ENCODE data around the gene L1TD1. TPM values are rescaled to one million over a fixed set of nuclear protein-coding genes. Genes with fewer than 3 reads are reported as not detected.
"Not testable (repeated sequence)": the region's sequence is repeated elsewhere in the genome, so short reads cannot be mapped to it uniquely, and the experiment has no call there.

L1TD1 gene
- total RNA-seq, 3 donors from 2014 or later = 0.16 to 0.66 (median 0.59) TPM

DNA sequence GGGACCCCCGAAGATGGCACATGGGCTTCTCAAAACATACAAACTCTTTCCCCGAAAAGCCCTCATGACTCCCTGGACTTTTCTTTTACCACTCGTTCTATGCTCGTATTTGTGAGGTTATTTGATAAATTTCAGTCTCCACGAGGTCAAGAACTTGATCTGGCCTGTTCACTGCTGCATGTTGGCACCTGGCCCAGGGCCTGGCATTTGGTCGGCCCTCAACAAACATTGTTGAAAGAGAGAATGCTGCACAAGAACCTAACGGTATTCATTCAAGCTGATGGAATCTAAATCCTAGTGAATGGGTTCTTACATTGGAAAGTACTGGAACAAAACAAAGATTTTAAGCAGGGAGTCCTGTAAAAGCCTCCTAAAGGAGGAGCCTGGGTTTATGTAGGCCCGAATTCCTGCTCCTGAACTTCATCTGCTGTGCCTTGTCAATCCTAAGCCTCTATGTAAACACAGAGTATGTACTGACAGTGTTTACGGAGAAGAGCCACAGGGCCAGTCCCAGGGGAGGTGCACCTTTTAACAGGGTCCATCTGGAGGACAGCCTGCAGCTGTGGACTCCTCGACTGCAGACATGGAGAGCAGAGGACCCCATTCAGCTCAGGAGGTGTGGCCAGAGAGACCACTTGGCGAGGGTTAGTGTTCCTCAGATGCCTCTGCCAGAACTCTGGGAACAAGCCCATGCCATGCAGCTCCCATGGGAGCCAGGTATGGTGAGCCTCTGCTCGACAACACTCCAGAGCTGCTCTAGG is 46.9 kb downstream of the L1TD1 start:
- intact Hi-C loops (cut with DNase I; ENCODE audit: low total_unique reads) = no loop called here
- no peak overlapping the region for H3K4me3 ChIP-seq
- no peaks in the 10 kb centered on the region for H3K27me3 ChIP-seq
- DNase-seq (ENCODE audit: low spot score in 2 of 2) = no peak
- H3K9me3 ChIP-seq = no peaks in the 10 kb centered on the region
- H3K27ac ChIP-seq = no peak overlapping the region
- no peaks in the 10 kb centered on the region for H3K4me1 ChIP-seq
- H3K36me3 ChIP-seq = no peaks in the 10 kb centered on the region
- no peak for TF ChIP-seq POLR2AphosphoS5 (IDR thresholded peaks at IDR 0.05)
- TF ChIP-seq, protein P1, sequence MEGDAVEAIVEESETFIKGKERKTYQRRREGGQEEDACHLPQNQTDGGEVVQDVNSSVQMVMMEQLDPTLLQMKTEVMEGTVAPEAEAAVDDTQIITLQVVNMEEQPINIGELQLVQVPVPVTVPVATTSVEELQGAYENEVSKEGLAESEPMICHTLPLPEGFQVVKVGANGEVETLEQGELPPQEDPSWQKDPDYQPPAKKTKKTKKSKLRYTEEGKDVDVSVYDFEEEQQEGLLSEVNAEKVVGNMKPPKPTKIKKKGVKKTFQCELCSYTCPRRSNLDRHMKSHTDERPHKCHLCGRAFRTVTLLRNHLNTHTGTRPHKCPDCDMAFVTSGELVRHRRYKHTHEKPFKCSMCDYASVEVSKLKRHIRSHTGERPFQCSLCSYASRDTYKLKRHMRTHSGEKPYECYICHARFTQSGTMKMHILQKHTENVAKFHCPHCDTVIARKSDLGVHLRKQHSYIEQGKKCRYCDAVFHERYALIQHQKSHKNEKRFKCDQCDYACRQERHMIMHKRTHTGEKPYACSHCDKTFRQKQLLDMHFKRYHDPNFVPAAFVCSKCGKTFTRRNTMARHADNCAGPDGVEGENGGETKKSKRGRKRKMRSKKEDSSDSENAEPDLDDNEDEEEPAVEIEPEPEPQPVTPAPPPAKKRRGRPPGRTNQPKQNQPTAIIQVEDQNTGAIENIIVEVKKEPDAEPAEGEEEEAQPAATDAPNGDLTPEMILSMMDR (IDR thresholded peaks at IDR 0.05) = no peak
- TF ChIP-seq POLR2A (IDR thresholded peaks at IDR 0.05) = no peak

DNA sequence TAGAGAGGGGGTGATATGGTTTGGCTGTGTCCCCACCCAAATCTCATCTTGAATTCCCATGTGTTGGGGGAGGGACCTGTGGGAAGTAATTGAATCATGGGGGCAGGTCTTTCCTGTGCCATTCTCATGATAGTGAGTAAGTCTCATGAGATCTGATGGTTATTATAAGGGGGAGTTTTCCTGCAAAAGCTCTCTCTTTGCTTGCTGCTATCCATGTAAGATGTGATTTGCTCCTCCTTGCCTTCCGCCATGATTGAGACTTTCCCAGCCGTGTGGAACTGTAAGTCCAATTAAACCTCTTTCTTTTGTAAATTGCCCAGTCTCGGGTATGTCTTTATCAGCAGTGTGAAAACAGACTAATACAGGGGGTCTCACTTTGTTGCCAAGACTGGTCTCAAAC is 49.7 kb downstream of the L1TD1 start:
- H3K4me3 ChIP-seq; H3K4me1 ChIP-seq; H3K36me3 ChIP-seq; DNase-seq (ENCODE audit: low spot score in 2 of 2); H3K9me3 ChIP-seq; H3K27me3 ChIP-seq; intact Hi-C loops (cut with DNase I; ENCODE audit: low total_unique reads); H3K27ac ChIP-seq: not testable (repeated sequence)

DNA sequence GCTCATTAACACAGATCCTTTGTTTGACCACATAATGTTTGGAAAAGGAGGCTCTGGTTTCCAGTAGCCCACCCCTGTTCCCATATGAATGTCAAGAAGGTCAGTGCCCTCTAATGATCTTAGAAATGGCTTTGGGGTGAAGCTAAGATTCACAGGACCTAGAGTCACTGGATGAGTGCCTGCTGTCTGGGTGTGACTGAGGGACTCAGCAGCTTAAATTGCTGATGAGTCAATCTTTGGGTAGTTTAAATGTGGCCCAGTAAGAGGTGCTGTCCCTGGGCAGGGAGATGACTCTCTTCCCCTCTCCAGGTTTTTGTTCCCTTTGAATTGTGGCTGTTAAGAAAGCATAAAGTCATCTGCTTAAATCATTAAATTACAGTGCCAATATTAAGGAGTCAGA is 50.6 kb downstream of the L1TD1 start:
- Histone ChIP-seq H3K27ac (no peak overlapping the region), H3K9me3 (no peaks in the 10 kb centered on the region), H3K4me1 (no peaks in the 10 kb centered on the region), H3K4me3 (no peak overlapping the region), H3K36me3 (no peaks in the 10 kb centered on the region), H3K27me3 (no peaks in the 10 kb centered on the region)
- TF ChIP-seq POLR2AphosphoS5 (IDR thresholded peaks at IDR 0.05) = no peak
- TF ChIP-seq POLR2A (IDR thresholded peaks at IDR 0.05) = no peak
- intact Hi-C loops (cut with DNase I; ENCODE audit: low total_unique reads) = no loop called here
- DNase-seq (ENCODE audit: low spot score in 2 of 2) = no peak

DNA sequence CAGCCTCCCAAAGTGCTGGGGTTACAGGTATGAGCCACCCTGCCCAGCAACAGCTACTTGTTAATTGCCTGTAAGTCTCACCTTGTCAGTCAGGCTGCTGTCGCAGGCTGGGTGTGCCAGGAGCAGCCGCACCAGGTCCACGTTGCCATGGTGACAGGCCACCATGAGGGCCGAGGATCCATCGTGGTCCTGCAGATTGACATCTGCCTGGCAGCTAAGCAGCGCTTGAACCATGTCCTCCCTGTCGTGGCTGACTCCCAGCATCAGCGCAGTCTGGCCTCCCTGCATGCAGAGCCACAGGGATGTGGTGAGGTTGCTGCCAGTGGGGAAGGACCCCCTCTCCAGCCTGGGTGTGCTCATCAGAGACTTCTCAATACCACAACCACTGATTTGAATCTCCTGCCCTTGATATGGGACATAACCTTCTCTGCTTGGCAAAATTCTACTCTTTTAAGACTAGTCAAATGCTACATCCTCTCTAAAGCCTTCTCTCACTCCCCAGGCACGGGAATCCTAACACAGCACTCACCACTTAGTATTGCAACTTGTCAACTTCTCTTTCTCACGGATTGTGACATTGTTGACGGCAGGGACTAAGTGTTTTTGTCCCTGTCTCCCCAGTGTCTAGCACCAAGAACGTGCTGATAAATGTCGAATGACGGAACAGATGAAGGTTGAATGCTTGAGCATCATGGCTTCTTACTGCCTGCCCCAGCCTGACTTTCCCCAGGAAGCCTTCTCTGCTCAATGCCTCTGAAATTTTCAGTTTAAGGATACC is 52.9 kb downstream of the L1TD1 start:
- intact Hi-C loops (cut with DNase I; ENCODE audit: low total_unique reads) = no loop called here
- no peak overlapping the region for H3K27ac ChIP-seq
- no peaks in the 10 kb centered on the region for H3K36me3 ChIP-seq
- DNase-seq (ENCODE audit: low spot score in 2 of 2) = no peak
- no peaks in the 10 kb centered on the region for H3K4me1 ChIP-seq
- no peak for TF ChIP-seq POLR2AphosphoS5 (IDR thresholded peaks at IDR 0.05)
- TF ChIP-seq, protein P1 (IDR thresholded peaks at IDR 0.05) = no peak
- TF ChIP-seq POLR2A (IDR thresholded peaks at IDR 0.05) = no peak
- no peaks in the 10 kb centered on the region for H3K9me3 ChIP-seq
- no peak overlapping the region for H3K4me3 ChIP-seq
- no peaks in the 10 kb centered on the region for H3K27me3 ChIP-seq

DNA sequence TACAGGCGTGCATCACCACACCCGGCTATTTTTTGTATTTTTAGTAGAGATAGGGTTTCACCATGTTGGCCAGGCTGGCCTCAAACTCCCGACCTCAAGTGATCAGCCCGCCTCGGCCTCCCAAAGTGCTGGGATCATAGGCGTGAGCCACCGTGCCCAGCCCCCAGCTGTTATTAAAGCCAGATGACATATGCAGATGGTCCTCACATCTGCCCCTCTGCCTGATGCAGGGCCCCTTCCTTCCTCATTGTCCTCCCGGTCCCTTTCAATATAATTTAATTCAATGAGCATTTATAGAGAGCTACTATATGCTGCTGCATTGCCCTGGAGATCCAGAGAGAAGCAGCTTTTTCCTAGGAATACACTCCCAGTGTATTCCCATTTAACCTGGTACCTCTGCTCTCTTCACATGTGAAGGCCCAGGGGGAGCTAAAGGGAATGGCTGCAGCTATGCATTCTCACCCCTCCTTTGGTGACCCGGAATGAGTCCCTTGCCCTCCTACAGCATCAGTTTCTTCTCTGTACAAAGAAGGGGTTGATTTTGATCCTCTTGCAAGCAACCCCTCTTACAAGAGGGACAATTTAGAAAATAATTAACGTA is 55.6 kb downstream of the L1TD1 start:
- no peak overlapping the region for H3K27ac ChIP-seq
- no peaks in the 10 kb centered on the region for H3K4me1 ChIP-seq
- no peaks in the 10 kb centered on the region for H3K27me3 ChIP-seq
- no peak for DNase-seq (ENCODE audit: low spot score in 2 of 2)
- intact Hi-C loops (cut with DNase I; ENCODE audit: low total_unique reads) = no loop called here
- H3K36me3 ChIP-seq = no peaks in the 10 kb centered on the region
- H3K9me3 ChIP-seq = no peaks in the 10 kb centered on the region
- no peak for TF ChIP-seq POLR2AphosphoS5 (IDR thresholded peaks at IDR 0.05)
- TF ChIP-seq, protein P1 (IDR thresholded peaks at IDR 0.05) = no peak
- no peak for TF ChIP-seq POLR2A (IDR thresholded peaks at IDR 0.05)
- H3K4me3 ChIP-seq = no peak overlapping the region

DNA sequence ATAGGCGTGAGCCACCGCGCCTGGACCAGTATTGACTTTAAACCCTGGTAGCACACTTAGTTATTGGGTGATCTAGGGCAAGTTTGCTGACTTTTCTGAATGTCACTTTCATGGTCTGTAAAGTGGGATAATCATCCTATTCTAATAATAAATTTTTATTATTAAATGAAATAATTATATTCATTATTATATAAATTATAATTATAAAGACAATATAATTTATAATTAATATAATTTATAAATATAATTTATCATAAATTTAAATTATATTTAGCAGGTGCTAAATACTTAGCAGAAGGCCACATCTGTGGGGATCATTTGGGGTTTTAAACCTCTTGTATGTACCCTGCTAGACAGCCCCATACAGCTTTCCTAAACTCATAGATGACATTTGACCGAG is 64.9 kb downstream of the L1TD1 start:
- DNase-seq (ENCODE audit: low spot score in 2 of 2) = no peak
- intact Hi-C loops (cut with DNase I; ENCODE audit: low total_unique reads) = no loop called here
- Histone ChIP-seq H3K9me3 (no peaks in the 10 kb centered on the region), H3K27me3 (no peaks in the 10 kb centered on the region), H3K4me1 (no peaks in the 10 kb centered on the region), H3K4me3 (no peak overlapping the region), H3K27ac (no peak overlapping the region), H3K36me3 (no peaks in the 10 kb centered on the region)
- TF ChIP-seq POLR2A (IDR thresholded peaks at IDR 0.05) = no peak
- TF ChIP-seq, protein P1 (IDR thresholded peaks at IDR 0.05) = no peak
- TF ChIP-seq POLR2AphosphoS5 (IDR thresholded peaks at IDR 0.05) = no peak

Measured in breast epithelium (tissue), 4 donors.